NCI-H2029 treated with DMSO at 0.1 percent for 48 hours (cell line): ENCODE results near the gene THSD7A.

ENCODE experiments used
- DNase-seq: peaks from one replicate; lab custom pipeline; 2025; lab: John Stamatoyannopoulos, UW

THSD7A gene

GRCh38 chr7:11638011-11638774, 193.8 kb downstream of the THSD7A start:
- no peak for DNase-seq

- no peak for DNase-seq
Measured at GRCh38 chr7:11636274-11636673, 195.7 kb downstream of the THSD7A start.

- no peak for DNase-seq
Measured at GRCh38 chr7:11633310-11633709, 198.7 kb downstream of the THSD7A start.

- DNase-seq: no peak
Measured at GRCh38 chr7:11630355-11630754, 201.6 kb downstream of the THSD7A start.

- DNase-seq: no peak
Measured at GRCh38 chr7:11625669-11626068, 206.3 kb downstream of the THSD7A start.

- DNase-seq: no peak
Measured at GRCh38 chr7:11623093-11623678, 208.8 kb downstream of the THSD7A start.

GRCh38 chr7:11620406-11621253, 211.4 kb downstream of the THSD7A start:
- DNase-seq: no peak

- DNase-seq: no peak
Measured at GRCh38 chr7:11616466-11616865, 215.5 kb downstream of the THSD7A start.

- no peak for DNase-seq
Measured at GRCh38 chr7:11615174-11615573, 216.8 kb downstream of the THSD7A start.

- no peak for DNase-seq
Measured at GRCh38 chr7:11613292-11613930, 218.6 kb downstream of the THSD7A start.

GRCh38 chr7:11612737-11613136, 219.3 kb downstream of the THSD7A start:
- no peak for DNase-seq

- DNase-seq: no peak
Measured at GRCh38 chr7:11609096-11609670, 222.8 kb downstream of the THSD7A start.

- DNase-seq: no peak
Measured at GRCh38 chr7:11607686-11608085, 224.3 kb downstream of the THSD7A start.

- no peak for DNase-seq
Measured at GRCh38 chr7:11605749-11606148, 226.2 kb downstream of the THSD7A start.

- no peak for DNase-seq
Measured at GRCh38 chr7:11604505-11604904, 227.5 kb downstream of the THSD7A start.

GRCh38 chr7:11601761-11602160, 230.2 kb downstream of the THSD7A start:
- no peak for DNase-seq

- no peak for DNase-seq
Measured at GRCh38 chr7:11593322-11593721, 238.7 kb downstream of the THSD7A start.

GRCh38 chr7:11592699-11593098, 239.3 kb downstream of the THSD7A start:
- DNase-seq: no peak

GRCh38 chr7:11591943-11592342, 240.1 kb downstream of the THSD7A start:
- no peak for DNase-seq

- no peak for DNase-seq
Measured at GRCh38 chr7:11591055-11591633, 240.9 kb downstream of the THSD7A start.

GRCh38 chr7:11589251-11589650, 242.7 kb downstream of the THSD7A start:
- DNase-seq: no peak

- no peak for DNase-seq
Measured at GRCh38 chr7:11587814-11588213, 244.2 kb downstream of the THSD7A start.
